LNCAP (cell line): ENCODE data around the gene TMEM168.

ENCODE experiments used
- CTCF ChIP-seq: fragments of 450-650 bp; IDR thresholded peaks from 2 replicates; pipeline ENCODE4 v1.5.1; 2017; ENCODE audit warnings: mild to moderate bottlenecking

Gene TMEM168

DNA sequence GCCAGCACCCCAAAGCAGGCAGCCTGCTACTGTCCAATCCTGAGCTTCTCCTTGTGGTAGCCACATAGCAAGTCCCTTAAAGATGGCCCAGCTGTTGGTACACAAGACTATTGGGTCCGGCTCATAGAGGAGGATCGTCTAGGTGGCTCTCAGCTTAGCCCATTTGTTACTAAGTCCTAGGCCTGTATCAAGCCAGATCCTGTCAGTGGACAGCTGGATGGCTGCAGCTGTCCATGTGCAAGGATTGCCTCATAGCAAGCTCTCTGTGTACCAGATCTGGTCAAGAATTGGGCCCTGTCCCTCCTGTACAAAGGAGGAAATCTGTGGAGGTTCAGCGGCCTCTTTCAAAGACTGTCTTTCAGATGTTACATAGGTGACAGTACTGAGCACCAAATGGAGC is 12.2 kb upstream of the TMEM168 start:
- TF ChIP-seq CTCF = no peak

GRCh38 chr7:112800486-112800885 is 10.3 kb upstream of the TMEM168 start:
- no peak for TF ChIP-seq CTCF

DNA sequence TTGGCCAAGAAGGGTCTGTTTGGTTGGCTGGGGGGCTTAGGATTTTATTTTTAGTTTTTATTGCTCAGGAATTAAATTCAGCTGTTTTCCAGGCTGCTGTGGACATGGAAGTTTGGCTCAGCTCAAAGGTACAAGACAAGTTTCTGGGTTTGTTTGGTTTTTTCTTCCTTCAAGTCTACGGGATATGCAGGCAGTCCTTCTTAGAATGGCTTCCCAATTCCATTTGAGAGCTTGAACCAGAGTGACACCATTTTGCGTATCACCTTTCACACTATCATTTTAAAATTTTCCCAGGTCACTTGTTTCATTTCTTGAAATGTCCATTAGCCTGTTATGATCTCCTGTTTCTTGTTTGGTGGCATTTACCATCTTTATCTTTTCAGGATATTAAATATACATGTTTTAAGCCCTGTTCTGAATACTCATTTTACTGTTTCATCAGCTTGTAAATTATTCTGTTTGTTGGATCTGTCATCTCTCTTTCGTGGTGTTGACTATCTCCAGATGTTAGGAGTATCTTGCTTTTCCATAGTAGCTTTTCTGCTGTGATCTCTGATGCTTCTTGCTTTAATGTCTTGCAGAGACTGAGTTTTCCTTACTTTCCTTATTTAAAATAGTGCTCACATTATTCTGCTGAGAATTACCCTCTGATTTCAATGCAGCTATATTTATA is 9.4 kb upstream of the TMEM168 start:
- no peak for TF ChIP-seq CTCF

GRCh38 chr7:112798274-112799159 is 8.3 kb upstream of the TMEM168 start:
- TF ChIP-seq CTCF = no peak

- TF ChIP-seq CTCF = no peak
Measured at GRCh38 chr7:112792441-112792840, 2.2 kb upstream of the TMEM168 start.

GRCh38 chr7:112791465-112792168 is 1.4 kb upstream of the TMEM168 start:
- no peak for TF ChIP-seq CTCF

GRCh38 chr7:112790586-112791003 is 402 bp upstream of the TMEM168 start:
- TF ChIP-seq CTCF = no peak
